Activated T-helper 17 cell treated with anti-CD3 and anti-CD28 coated beads, Interleukin-2, amount 50 U/mL, for 72 hours (primary cell): ENCODE measurements around the gene SELENOO. TPM values are rescaled to one million over a fixed set of nuclear protein-coding genes. Genes with fewer than 3 reads are reported as not detected.
A peak's percentile ranks its signal among the peaks of the same experiment; 100 is the strongest.

Experiments
- ATAC-seq: fragments of 150-1000 bp; cut with Tn5 transposase; replicated peaks from 2 replicates; pipeline ENCODE4 v1.10.0; 2021; ENCODE audit warnings: mild to moderate bottlenecking, moderate library complexity
- H3K27ac Mint-ChIP-seq: one replicate; pipeline ENCODE4 v1.8.0; 2022; ENCODE audit warnings: mixed read lengths
- H3K27me3 Mint-ChIP-seq: one replicate; pipeline ENCODE4 v1.8.0; 2022; ENCODE audit warnings: mixed read lengths
- H3K36me3 Mint-ChIP-seq: one replicate; pipeline ENCODE4 v1.8.0; 2022; ENCODE audit warnings: low read depth, mild to moderate bottlenecking, mixed read lengths
- H3K4me1 Mint-ChIP-seq: one replicate; pipeline ENCODE4 v1.8.0; 2022; ENCODE audit warnings: mixed read lengths
- H3K4me3 Mint-ChIP-seq: one replicate; pipeline ENCODE4 v1.8.0; 2022; ENCODE audit warnings: mild to moderate bottlenecking, mixed read lengths
- H3K9me3 Mint-ChIP-seq: one replicate; pipeline ENCODE4 v1.8.0; 2022; ENCODE audit warnings: mixed read lengths
- total RNA-seq, 2 donors: library from RNA; stranded (reverse); gene quantifications; one replicate each; pipeline ENCODE4 v1.2.3, GENCODE V29; 2022

Gene SELENOO, protein sequence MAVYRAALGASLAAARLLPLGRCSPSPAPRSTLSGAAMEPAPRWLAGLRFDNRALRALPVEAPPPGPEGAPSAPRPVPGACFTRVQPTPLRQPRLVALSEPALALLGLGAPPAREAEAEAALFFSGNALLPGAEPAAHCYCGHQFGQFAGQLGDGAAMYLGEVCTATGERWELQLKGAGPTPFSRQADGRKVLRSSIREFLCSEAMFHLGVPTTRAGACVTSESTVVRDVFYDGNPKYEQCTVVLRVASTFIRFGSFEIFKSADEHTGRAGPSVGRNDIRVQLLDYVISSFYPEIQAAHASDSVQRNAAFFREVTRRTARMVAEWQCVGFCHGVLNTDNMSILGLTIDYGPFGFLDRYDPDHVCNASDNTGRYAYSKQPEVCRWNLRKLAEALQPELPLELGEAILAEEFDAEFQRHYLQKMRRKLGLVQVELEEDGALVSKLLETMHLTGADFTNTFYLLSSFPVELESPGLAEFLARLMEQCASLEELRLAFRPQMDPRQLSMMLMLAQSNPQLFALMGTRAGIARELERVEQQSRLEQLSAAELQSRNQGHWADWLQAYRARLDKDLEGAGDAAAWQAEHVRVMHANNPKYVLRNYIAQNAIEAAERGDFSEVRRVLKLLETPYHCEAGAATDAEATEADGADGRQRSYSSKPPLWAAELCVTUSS
- 10 to 100 TPM; 16.5 to 26.7 TPM for total RNA-seq

DNA sequence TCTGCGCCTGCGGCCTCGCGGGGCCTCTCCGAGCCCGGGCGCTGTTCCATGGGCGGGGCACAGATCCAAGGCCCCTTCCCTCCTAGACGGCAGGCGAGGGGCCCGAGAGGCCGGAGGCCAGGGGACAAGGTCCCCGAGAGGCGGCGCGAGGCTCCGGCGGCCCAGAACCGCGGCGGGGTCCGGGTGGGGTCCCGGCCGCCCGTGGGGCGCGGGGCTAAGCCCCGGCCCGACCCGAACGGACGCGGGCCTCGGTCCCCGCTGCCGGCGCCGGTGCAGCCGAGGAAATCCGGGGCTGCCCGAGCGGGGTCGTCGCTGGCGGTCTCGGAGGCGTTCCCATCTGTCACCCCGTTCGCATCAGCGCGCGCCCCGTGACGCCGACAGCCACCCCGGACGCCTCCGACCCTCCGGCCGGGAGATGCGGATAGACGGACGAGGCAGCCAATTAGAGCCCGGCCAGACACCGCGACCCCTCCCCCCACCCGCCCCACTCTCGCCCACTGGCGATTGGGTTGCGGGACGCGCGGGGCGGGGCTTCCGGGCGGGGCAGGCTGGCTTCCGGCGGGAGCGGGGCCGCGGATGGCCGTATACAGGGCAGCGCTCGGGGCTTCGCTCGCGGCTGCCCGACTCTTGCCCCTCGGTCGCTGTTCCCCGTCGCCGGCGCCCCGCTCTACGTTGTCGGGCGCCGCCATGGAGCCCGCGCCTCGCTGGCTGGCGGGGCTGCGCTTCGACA is at the start of gene SELENOO:
TSS of gene SELENOO (plus strand) at position 551 of the 730 bp plus-strand sequence. CDS start at position 577, 26 bp downstream.
- Mint-ChIP-seq H3K27ac (peak within 1 kb of the TSS; percentile 56), H3K36me3 (peaks cover 53% of the 10 kb centered on the region), H3K4me3 (peak within 1 kb of the TSS; percentile 78), H3K4me1 (peaks cover 3% of the 10 kb centered on the region), H3K27me3 (no peaks in the 10 kb centered on the region), H3K9me3 (no peaks in the 10 kb centered on the region)
- peak; percentile 92 for ATAC-seq

- Mint-ChIP-seq H3K9me3 (no peaks in the 10 kb centered on the region), H3K36me3 (no peaks in the 10 kb centered on the region), H3K27me3 (peaks cover 3% of the 10 kb centered on the region), H3K27ac (no peak overlapping the region), H3K4me3 (no peak overlapping the region), H3K4me1 (no peaks in the 10 kb centered on the region)
- no peak for ATAC-seq
These were observed 49.0 kb upstream of the SELENOO start for GRCh38 chr22:50151571-50152537.

DNA sequence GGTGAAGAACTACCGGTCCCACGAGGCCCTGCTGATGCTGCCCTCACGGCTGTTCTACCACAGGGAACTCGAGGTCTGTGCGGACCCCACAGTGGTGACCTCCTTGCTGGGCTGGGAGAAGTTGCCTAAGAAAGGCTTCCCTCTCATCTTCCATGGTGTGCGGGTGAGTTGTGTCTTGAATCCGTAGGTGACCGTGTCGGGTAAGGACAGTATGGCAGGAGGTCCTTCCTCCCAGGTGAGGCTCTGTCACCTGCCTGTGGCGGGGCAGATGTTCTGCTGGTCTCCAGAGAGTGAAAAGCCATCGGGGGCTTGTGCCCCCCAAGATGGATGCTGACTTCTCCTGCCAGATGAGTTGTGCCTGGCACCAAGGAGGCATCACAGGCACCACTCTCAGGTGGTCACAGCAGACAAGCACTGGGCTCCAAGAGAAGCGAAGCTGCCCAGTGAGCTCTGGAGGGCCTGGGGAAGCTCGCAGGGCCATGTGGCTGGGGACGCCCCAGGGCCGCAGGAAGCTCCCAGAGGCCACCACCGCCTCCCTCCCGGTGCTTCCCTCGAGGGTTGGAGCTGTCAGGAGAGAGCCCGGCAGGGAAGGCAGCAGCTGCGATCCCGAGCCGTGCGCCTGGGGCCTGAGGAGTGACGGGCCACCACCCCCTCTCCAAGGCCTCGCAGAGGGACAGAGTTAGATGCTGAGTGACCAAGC is 47.6 kb upstream of the SELENOO start:
- Mint-ChIP-seq H3K36me3 (no peaks in the 10 kb centered on the region), H3K27me3 (peaks cover 3% of the 10 kb centered on the region), H3K9me3 (no peaks in the 10 kb centered on the region), H3K4me3 (no peak overlapping the region), H3K27ac (no peak overlapping the region), H3K4me1 (no peaks in the 10 kb centered on the region)
- ATAC-seq = no peak

GRCh38 chr22:50153756-50154140 is 47.1 kb upstream of the SELENOO start:
- Mint-ChIP-seq H3K27ac (no peak overlapping the region), H3K36me3 (no peaks in the 10 kb centered on the region), H3K27me3 (peaks cover 3% of the 10 kb centered on the region), H3K4me3 (no peak overlapping the region), H3K9me3 (no peaks in the 10 kb centered on the region), H3K4me1 (no peaks in the 10 kb centered on the region)
- ATAC-seq = no peak

DNA sequence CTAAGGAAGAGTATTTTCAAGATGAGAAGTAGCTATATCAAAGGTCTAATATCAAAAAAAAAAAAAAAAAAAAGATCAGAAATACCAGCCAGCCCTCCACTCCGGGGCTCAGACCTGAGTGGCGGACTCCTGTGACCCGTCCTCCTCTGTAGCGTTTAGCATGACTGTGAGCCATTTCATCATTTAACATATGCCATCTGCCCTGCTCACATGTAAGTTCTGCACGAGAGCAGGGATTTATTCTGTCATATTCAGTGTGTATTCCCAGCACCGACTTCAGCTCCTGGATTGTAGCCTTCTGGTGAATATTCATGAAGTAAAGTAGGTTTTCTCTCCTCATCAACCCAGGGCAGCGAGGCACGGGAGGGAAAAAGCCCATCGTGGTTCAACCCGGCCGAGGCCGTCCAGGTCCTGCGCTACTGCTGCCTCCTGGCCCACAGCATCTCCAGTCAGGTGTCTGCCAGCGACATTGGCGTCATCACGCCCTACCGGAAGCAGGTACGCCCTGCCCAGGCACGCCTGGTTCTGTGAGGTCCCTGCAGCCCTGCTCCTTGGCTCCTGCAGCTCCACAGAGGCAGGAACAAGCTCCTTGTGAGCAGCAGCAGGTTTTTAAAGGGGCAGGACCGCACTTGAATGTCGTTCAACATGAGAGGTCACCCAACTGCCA is 43.0 kb upstream of the SELENOO start:
- H3K36me3 Mint-ChIP-seq = no peaks in the 10 kb centered on the region
- H3K9me3 Mint-ChIP-seq = no peaks in the 10 kb centered on the region
- H3K4me3 Mint-ChIP-seq = no peak overlapping the region
- no peak overlapping the region for H3K27ac Mint-ChIP-seq
- no peak for ATAC-seq
- H3K4me1 Mint-ChIP-seq = no peaks in the 10 kb centered on the region
- H3K27me3 Mint-ChIP-seq = peaks cover 3% of the 10 kb centered on the region

- no peak overlapping the region for H3K27ac Mint-ChIP-seq
- no peak overlapping the region for H3K4me3 Mint-ChIP-seq
- no peaks in the 10 kb centered on the region for H3K9me3 Mint-ChIP-seq
These were observed 39.9 kb upstream of the SELENOO start for GRCh38 chr22:50160947-50161346.

DNA sequence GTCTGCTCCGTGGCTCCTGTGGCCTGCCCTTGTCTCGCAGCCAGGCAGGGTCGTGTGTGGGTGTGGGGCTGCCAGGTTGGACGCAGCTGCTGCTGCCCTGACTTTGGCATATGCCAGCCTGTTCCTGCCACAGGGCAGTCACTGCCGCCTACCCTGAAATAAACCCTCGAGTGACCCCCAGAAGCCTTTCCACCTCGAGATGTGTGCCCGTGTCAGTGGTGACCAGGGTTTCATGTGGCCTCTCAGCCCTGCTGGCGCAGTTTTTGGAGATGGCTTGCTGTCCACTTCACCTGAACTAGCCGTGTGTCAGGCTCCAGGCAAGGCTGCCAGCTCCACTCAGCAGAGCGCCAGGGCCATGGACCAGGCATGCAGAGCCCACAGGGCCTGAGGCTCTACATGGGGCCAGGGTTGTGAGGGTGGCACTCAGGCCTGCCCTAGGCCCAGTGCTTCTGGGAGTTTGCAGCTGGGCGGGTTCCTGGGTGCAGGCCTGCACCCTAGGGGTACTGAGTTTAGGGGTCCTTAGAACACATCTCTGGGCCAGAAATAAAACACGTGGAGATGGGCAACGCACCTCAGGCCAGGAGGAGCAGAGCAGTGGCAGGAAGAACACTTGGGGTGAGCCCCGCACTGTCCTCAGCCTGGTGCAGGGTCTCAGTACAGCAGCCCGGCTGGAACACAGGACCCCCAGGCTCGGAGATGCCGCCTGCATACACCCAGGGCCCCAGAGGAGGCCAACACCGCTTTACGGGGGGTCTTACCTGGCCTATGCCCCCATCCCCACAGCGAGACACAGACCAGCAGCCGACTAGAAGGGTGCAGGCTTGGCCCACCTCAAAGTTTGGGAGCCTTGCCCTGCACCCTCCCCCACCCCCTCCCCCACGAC is 39.1 kb upstream of the SELENOO start:
- Mint-ChIP-seq H3K4me1 (no peaks in the 10 kb centered on the region), H3K27me3 (peaks cover 11% of the 10 kb centered on the region), H3K36me3 (no peaks in the 10 kb centered on the region), H3K4me3 (no peak overlapping the region), H3K27ac (no peak overlapping the region), H3K9me3 (no peaks in the 10 kb centered on the region)
- no peak for ATAC-seq

More at GRCh38 chr22:50160947-50161346, 39.9 kb upstream of the SELENOO start:
- peaks cover 11% of the 10 kb centered on the region for H3K27me3 Mint-ChIP-seq
- H3K36me3 Mint-ChIP-seq = no peaks in the 10 kb centered on the region
- no peaks in the 10 kb centered on the region for H3K4me1 Mint-ChIP-seq
- no peak for ATAC-seq

DNA sequence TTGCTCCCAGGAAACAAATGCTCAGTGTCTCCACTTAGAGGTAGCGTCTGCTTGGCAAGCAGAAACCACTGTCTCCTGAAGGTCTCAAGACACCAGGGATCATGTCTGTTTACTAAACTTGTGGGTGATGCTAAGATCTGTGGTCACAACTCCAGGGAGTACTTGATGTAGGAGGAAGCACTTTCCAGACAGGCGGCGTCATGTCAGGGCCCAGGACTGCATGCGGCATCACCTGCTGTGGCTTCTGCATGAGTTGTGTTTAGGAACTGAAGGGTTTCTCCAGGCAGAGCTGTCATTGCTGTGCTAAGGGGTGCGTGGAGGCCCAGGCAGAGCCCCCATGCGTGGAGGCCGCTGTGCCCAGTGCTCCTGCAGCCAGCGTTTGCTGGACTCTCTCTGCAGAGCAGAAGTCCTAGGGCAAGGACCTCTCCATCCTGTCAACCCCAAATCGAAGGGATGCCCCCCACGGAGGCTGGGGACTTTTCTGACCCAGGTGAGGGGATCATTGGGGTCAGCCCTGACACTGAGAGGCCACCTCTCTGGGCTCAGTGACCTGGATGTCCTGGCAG is 38.3 kb upstream of the SELENOO start:
- no peaks in the 10 kb centered on the region for H3K36me3 Mint-ChIP-seq
- no peaks in the 10 kb centered on the region for H3K4me1 Mint-ChIP-seq
- no peak for ATAC-seq
- peaks cover 11% of the 10 kb centered on the region for H3K27me3 Mint-ChIP-seq
- H3K9me3 Mint-ChIP-seq = no peaks in the 10 kb centered on the region
- no peak overlapping the region for H3K27ac Mint-ChIP-seq
- no peak overlapping the region for H3K4me3 Mint-ChIP-seq

DNA sequence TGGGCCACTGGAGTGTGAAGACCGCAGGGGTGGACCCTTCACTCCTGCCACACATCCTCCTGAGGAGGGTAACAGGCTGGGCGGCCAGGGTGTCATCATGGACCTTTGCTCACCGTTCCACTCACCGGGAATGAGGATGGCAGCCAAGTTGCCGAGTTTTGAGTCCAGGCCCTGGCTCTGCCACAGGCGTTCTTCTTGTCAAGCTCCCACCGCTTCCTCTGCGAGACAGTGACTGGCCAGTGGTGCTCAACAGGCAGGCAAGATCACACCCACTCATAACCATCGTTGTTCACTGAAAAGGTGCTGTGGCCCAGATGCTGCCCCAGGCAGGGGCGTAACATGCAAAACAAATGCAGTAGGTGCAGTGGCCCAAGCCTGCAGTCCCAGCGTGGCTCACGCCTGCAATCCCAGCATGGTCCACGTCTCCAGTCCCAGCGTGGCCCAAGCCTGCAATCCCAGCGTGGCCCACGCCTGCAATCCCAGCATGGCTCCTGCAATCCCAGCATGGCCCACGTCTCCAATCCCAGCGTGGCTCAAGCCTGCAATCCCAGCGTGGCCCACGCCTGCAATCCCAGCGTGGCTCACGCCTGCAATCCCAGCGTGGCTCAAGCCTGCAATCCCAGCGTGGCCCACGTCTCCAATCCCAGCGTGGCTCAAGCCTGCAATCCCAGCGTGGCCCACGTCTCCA is 35.2 kb upstream of the SELENOO start:
- H3K36me3 Mint-ChIP-seq = peaks cover 6% of the 10 kb centered on the region
- peaks cover 26% of the 10 kb centered on the region for H3K27me3 Mint-ChIP-seq
- no peak overlapping the region for H3K4me3 Mint-ChIP-seq
- no peak for ATAC-seq
- H3K4me1 Mint-ChIP-seq = peaks cover 7% of the 10 kb centered on the region
- H3K9me3 Mint-ChIP-seq = no peaks in the 10 kb centered on the region
- H3K27ac Mint-ChIP-seq = no peak overlapping the region

GRCh38 chr22:50167689-50168489 is 32.9 kb upstream of the SELENOO start:
- Mint-ChIP-seq H3K27me3 (peaks cover 33% of the 10 kb centered on the region), H3K27ac (peak overlapping the region; percentile 4), H3K36me3 (peaks cover 13% of the 10 kb centered on the region), H3K4me1 (peaks cover 7% of the 10 kb centered on the region), H3K4me3 (peak overlapping the region; percentile 70), H3K9me3 (no peaks in the 10 kb centered on the region)
- ATAC-seq = no peak
